HG03442 (cell line): ENCODE results near the gene FBXO10.
"Not testable (repeated sequence)": the region's sequence is repeated elsewhere in the genome, so short reads cannot be mapped to it uniquely, and the experiment has no call there.

Source experiments
- ATAC-seq: cut with Tn5 transposase; IDR thresholded peaks from one replicate; pipeline ENCODE4 v1.9.1; 2021; ENCODE audit warnings: mild to moderate bottlenecking, moderate library complexity; ENCODE audit not compliant: unreplicated experiment

Gene FBXO10

GRCh38 chr9:37486256-37486615, 89.9 kb downstream of the FBXO10 start:
- ATAC-seq = no peak

GRCh38 chr9:37485389-37486255, 90.6 kb downstream of the FBXO10 start, which contains the start of gene POLR1E:
POLR1E (plus strand) TSS chr9:37485948; CDS start chr9:37486048, 100 bp downstream.
- peak; percentile 94 for ATAC-seq

- no peak for ATAC-seq
These were observed 95.4 kb downstream of the FBXO10 start for GRCh38 chr9:37480759-37481158.

GRCh38 chr9:37477987-37478619, 98.1 kb downstream of the FBXO10 start:
- not testable (repeated sequence) for ATAC-seq

GRCh38 chr9:37477443-37477842, 98.7 kb downstream of the FBXO10 start:
- not testable (repeated sequence) for ATAC-seq

- no peak for ATAC-seq
These were observed 99.2 kb downstream of the FBXO10 start for GRCh38 chr9:37476930-37477329.

GRCh38 chr9:37474438-37474837, 101.7 kb downstream of the FBXO10 start:
- ATAC-seq = no peak

- not testable (repeated sequence) for ATAC-seq
These were observed 102.2 kb downstream of the FBXO10 start for GRCh38 chr9:37473982-37474381.

- ATAC-seq = no peak
These were observed 104.1 kb downstream of the FBXO10 start for GRCh38 chr9:37471942-37472684.

- ATAC-seq = no peak
These were observed 107.6 kb downstream of the FBXO10 start for GRCh38 chr9:37468620-37469019.

GRCh38 chr9:37467530-37467929, 108.7 kb downstream of the FBXO10 start:
- not testable (repeated sequence) for ATAC-seq

- ATAC-seq = peak; percentile 1
These were observed 110.0 kb downstream of the FBXO10 start for GRCh38 chr9:37466037-37466709.

GRCh38 chr9:37465249-37466036, 110.7 kb downstream of the FBXO10 start, which contains the start of gene ZBTB5:
ZBTB5 (minus strand) TSS chr9:37465450; CDS start chr9:37442551, 22,899 bp downstream.
- peak; percentile 75 for ATAC-seq

GRCh38 chr9:37464426-37465248, 111.5 kb downstream of the FBXO10 start:
- peak; percentile 35 for ATAC-seq

- ATAC-seq = no peak
These were observed 112.2 kb downstream of the FBXO10 start for GRCh38 chr9:37464006-37464405.
